Ectodermal cell (in vitro differentiated cells): ENCODE data around the gene PVRIG.
"Not testable (repeated sequence)": the region's sequence is repeated elsewhere in the genome, so short reads cannot be mapped to it uniquely, and the experiment has no call there.

Experiments used
- H3K27ac ChIP-seq: 2 replicates; pipeline ENCODE4 v1.7.0; 2013; ENCODE audit warnings: mild to moderate bottlenecking, low read depth, low read length; ENCODE audit not compliant: insufficient read depth, poor library complexity, severe bottlenecking
- H3K27me3 ChIP-seq: 2 replicates; pipeline ENCODE4 v1.7.0; 2013; ENCODE audit warnings: mild to moderate bottlenecking, low read length; ENCODE audit not compliant: insufficient read depth, control insufficient read depth, poor library complexity, severe bottlenecking
- H3K36me3 ChIP-seq: one replicate; pipeline ENCODE4 v1.7.0; 2013; ENCODE audit warnings: low read length; ENCODE audit not compliant: control insufficient read depth, insufficient read depth
- H3K4me1 ChIP-seq: one replicate; pipeline ENCODE4 v1.7.0; 2013; ENCODE audit warnings: low read length; ENCODE audit not compliant: control insufficient read depth, insufficient read depth
- H3K4me3 ChIP-seq: 2 replicates; pipeline ENCODE4 v1.7.0; 2013; ENCODE audit warnings: low read depth, low read length, control low read depth; ENCODE audit not compliant: insufficient read depth
- H3K9me3 ChIP-seq: 2 replicates; pipeline ENCODE4 v1.7.0; 2013; ENCODE audit warnings: mild to moderate bottlenecking, low read length, moderate library complexity; ENCODE audit not compliant: control insufficient read depth
- WGBS, 2 experiments: methylation state at CpG; one replicate each; pipeline ENCODE4 v1.1.7; 2013; ENCODE audit warnings: missing lambda C conversion rate in 2 of 2; 5-methylcytosine and 5-hydroxymethylcytosine counted together

PVRIG gene

DNA sequence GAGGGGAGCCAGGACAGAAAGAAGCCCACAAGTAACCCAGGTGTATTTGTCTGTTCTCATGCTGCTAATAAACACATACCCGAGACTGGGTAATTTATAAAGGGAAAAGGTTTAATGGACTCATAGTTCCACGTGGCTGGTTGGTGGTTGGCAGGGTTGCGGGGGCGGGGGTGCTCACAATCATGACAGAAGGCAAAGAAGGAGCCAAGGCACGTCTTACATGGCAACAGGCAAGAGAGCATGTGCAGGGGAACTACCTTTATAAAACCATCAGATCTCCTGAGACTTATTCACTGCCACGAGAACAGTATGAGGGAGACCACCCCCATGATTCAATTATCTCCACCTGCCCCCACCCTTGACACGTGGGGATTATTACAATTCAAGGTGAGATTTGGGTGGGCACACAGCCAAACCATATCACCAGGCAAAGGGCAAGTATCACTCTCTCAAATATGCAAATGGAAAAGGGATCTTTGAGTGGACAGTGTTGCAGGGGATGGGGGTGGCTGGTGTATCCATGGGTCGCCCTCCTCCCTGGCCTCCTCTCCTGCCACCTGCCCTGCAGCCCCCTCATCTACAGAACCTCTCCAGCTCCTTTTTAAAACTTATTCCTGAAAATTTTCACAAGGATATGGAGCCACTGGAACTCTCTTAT is 15.0 kb downstream of the PVRIG start:
- not testable (repeated sequence) for H3K27me3 ChIP-seq, H3K4me3 ChIP-seq, H3K4me1 ChIP-seq, H3K36me3 ChIP-seq, H3K9me3 ChIP-seq, H3K27ac ChIP-seq
- 96% methylated on average over 8 of the region's 8 CpGs for WGBS, 2 experiments

GRCh38 chr7:100239975-100240374 is 20.2 kb downstream of the PVRIG start:
- not testable (repeated sequence) for H3K4me1 ChIP-seq, H3K36me3 ChIP-seq, H3K27me3 ChIP-seq, H3K4me3 ChIP-seq, H3K27ac ChIP-seq, H3K9me3 ChIP-seq
- 94 to 95% methylated on average over 7 of the region's 7 CpGs for WGBS, 2 experiments

GRCh38 chr7:100243385-100243784 is 23.6 kb downstream of the PVRIG start:
- 87 to 88% methylated on average over 10 of the region's 12 CpGs for WGBS, 2 experiments

GRCh38 chr7:100244988-100245605 is 25.3 kb downstream of the PVRIG start:
- not testable (repeated sequence) for H3K27me3 ChIP-seq, H3K4me3 ChIP-seq, H3K36me3 ChIP-seq, H3K27ac ChIP-seq, H3K9me3 ChIP-seq, H3K4me1 ChIP-seq
- 82 to 84% methylated on average over 9 of the region's 9 CpGs for WGBS, 2 experiments

More at GRCh38 chr7:100243385-100243784, 23.6 kb downstream of the PVRIG start:
- H3K27me3 ChIP-seq, H3K4me3 ChIP-seq, H3K4me1 ChIP-seq, H3K36me3 ChIP-seq, H3K9me3 ChIP-seq, H3K27ac ChIP-seq: not testable (repeated sequence)

DNA sequence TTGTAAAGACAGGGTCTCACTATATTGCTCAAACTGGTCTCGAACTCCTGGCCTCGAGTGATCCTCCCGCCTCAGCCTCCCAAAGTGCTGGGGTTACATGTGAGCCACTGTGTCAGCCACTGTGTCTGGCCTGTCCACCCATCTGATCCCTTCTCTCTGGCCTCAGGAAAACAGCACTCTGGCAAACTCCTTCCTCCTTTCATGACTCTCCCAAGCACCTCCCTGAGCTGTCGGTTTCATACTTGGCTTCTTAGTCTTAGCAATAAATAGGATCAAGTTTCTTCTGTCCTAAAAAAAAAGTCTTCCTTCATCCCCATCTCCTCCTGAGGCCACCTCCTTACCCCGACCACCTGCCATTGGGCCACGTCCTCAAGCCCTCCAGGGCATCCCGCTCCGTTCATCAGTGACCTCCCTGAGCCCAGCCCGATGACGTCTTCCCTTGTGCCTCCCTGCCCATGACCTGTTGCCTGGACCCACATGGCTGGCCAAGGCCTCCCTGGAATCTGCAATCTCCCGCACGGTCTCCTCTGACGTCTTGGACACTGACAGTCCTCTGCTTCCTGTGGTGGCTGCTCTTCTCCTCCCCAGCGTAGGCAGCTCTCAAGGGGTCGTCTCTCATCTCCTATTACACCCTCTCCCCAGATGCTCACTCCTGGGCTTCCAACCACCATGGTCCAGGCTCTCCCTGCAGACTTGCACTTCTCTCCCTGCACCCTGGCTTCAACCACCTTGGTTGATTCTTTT is 26.5 kb downstream of the PVRIG start:
- not testable (repeated sequence) for H3K27me3 ChIP-seq, H3K4me3 ChIP-seq, H3K36me3 ChIP-seq, H3K27ac ChIP-seq, H3K9me3 ChIP-seq, H3K4me1 ChIP-seq
- 80 to 84% methylated on average over 15 of the region's 15 CpGs for WGBS, 2 experiments

DNA sequence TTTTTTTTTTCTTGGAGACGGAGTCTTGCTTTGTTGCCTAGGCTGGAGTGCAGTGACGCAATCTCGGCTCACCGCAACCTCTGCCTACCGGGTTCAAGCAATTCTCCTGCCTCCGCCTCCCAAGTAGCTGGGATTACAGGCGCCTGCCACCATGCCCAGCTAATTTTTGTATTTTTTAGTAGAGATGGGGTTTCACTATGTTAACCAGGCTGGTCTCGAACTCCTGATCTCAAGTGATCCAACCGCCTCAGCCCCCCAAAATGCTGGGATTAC is 27.1 kb downstream of the PVRIG start:
- not testable (repeated sequence) for H3K9me3 ChIP-seq, H3K27me3 ChIP-seq, H3K4me3 ChIP-seq, H3K4me1 ChIP-seq, H3K36me3 ChIP-seq, H3K27ac ChIP-seq
- 82 to 84% methylated on average over 9 of the region's 9 CpGs for WGBS, 2 experiments

DNA sequence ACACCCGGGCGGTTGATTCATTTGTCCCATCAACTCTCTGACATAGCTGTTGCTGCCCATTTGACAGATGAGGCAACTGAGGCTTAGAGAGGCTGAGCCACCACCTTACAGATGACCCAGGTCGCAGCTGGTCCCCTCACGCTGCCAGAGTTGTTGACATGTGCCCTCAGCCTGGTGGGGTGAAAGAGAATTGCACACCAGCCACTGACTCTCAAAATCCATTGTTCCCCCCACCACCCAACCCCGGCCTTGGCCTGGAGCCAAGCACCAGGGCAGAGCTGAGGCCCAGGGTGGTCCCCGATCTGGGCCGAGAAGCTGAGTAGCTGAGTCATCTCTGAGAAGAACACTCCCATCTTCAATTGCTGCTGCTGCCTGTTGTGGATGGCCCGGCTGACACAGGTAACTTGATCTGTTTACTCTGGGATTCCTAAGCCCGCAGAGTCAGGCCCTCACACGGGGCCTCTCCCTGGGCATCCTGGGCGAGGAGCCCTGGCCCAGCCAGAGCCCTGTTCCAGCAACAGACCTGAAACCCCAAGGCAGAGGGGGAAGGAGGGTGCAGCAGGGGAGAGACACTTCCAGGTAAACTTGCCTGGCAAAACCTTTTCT is 27.5 kb downstream of the PVRIG start:
- 37 to 38% methylated on average over 11 of the region's 11 CpGs for WGBS, 2 experiments
- Histone ChIP-seq H3K4me1 (peaks cover 9% of the 10 kb centered on the region), H3K9me3 (no peaks in the 10 kb centered on the region), H3K4me3 (no peak overlapping the region), H3K27me3 (no peaks in the 10 kb centered on the region), H3K27ac (peak overlapping the region; percentile 3), H3K36me3 (no peaks in the 10 kb centered on the region)

GRCh38 chr7:100248483-100248882 is 28.7 kb downstream of the PVRIG start:
- Histone ChIP-seq H3K4me1 (peaks cover 9% of the 10 kb centered on the region), H3K36me3 (no peaks in the 10 kb centered on the region), H3K4me3 (no peak overlapping the region), H3K9me3 (no peaks in the 10 kb centered on the region), H3K27ac (no peak overlapping the region), H3K27me3 (no peaks in the 10 kb centered on the region)
- 86 to 88% methylated on average over 10 of the region's 10 CpGs for WGBS, 2 experiments

DNA sequence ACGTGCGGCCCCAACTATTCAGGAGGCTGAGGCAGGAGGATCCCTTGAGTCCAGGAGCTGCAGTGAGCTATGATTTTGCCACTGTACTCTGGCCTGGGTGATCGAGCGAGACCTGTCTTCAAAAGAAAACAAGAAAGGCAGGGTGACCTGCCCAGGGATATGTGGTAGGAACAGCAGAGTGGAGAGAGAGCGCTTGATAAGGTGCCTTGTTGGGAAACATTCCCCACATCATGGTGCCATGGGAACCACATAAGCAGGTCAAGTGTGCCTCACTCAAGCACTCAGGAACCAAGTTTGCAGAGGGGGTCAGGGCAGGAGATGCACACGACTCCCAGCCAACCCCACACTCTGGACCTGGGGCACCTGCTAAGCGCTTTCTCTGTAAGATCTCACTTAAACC is 37.3 kb downstream of the PVRIG start:
- no peak overlapping the region for H3K4me3 ChIP-seq
- no peaks in the 10 kb centered on the region for H3K36me3 ChIP-seq
- WGBS, 2 experiments = 89 to 93% methylated on average over 7 of the region's 7 CpGs
- no peaks in the 10 kb centered on the region for H3K9me3 ChIP-seq
- H3K27ac ChIP-seq = no peak overlapping the region
- no peaks in the 10 kb centered on the region for H3K4me1 ChIP-seq
- no peaks in the 10 kb centered on the region for H3K27me3 ChIP-seq

DNA sequence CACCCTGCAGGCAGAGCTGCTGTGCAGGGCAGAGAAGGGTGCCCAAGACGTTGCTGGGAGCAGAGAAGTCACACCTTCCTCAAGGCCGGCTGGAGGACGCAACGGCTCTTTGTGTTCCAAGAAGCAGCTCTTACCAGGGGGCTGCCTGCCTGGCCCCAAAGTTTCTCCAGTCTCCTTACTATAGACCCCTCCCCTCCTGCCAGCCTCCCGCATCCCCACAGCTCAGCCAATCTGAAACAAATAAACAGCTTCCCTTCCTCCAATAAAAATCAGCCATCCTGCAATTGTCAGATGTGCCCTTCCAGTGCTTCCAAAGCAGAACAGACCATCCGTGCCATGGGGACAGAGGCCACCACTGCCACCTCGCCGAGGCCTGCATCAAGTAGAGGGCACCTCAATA is 40.2 kb downstream of the PVRIG start:
- H3K27me3 ChIP-seq, H3K4me3 ChIP-seq, H3K36me3 ChIP-seq, H3K27ac ChIP-seq, H3K9me3 ChIP-seq, H3K4me1 ChIP-seq: not testable (repeated sequence)
- WGBS, 2 experiments = 77 to 82% methylated on average over 8 of the region's 8 CpGs
